Stimulated activated CD4-positive, alpha-beta T cell treated with anti-CD3 and anti-CD28 coated beads, Interleukin-2, amount 100 ng/mL, for 24 hours (primary cell): ENCODE measurements around the gene UBE2I.
A peak's percentile ranks its signal among the peaks of the same experiment; 100 is the strongest.
"Not testable (repeated sequence)": the region's sequence is repeated elsewhere in the genome, so short reads cannot be mapped to it uniquely, and the experiment has no call there.

Experiments used
- DNase-seq, 2 donors: peaks; one replicate each; pipeline ENCODE4 v3.0.0-alpha.2; 2020

The UBE2I gene

DNA sequence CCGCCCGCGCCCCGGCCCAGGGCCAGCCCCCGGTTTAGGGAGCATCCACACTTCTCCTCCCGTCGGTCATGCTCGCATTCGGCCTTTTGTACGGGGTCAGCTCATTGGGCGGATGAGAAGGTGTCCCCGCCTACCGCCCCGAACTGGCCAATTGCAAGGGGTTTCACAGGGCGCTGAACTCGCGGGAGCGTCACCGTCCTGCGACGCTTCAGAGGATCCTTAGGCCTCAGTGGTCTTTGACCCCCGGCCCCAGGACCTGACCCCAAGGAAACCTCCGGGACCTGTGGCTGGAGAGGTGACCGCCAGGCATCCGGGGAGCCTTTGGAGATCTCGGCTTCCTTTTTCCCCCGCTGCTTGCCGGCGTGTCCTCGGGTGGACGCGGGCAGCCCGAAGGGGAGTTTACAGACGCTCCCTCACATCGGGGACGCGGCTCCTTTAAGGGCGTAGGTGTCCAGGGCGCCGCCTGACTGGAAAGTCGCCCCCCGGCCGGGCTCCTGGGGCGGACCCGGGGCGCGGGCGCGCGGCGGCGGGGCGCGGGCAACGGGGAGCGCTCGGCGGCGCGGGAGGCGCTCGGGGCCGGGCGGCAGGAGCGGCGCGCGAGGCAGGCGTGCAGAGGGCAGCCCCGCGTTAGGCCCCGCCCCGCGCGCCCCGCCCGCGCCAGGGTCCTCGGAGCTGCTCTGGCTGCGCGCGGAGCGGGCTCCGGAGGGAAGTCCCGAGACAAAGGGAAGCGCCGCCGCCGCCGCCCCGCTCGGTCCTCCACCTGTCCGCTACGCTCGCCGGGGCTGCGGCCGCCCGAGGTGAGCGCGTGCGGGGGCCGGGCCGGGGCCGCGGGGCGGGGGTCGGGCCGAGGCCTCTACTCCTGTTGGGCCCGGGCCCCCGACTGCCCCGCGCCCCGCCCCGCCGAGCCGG lies at the start of gene UBE2I:
Gene UBE2I, plus strand, starts transcription at position 660 of the 909 bp plus-strand sequence. CDS start 4,395 bp downstream, outside the sequence.
- DNase-seq: peak; percentile 97 to 98

GRCh38 chr16:1259760-1260068 lies 49.7 kb upstream of the UBE2I start:
- DNase-seq: no peak

DNA sequence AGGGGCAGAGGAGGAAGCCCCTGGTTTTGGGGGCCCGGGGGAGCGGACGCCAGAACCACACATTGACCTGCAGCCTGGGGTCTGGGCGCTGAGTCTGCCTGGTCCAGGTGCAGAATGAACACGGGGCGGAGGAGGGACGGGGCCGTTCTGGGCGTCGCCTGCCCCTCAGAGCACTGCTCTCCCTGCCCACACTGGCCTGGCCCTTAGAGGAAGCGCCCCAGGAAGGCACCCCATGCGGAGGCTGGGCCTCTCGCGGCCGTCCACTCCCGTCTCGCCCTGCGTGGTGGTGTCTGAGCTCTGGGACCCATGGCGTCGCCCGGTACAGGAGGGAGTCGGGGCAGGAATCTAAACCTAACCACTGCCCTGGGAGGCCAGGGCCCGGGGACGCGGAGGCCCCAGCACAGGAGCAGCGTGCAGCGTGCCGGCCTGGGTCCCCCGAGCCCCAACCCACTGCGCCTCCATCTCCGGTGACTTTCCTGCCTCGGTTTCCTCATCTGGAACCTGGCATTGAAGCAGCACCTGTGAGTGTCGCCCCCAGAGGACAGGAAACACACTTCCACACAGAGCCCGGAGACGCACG lies 49.2 kb upstream of the UBE2I start:
- no peak for DNase-seq

DNA sequence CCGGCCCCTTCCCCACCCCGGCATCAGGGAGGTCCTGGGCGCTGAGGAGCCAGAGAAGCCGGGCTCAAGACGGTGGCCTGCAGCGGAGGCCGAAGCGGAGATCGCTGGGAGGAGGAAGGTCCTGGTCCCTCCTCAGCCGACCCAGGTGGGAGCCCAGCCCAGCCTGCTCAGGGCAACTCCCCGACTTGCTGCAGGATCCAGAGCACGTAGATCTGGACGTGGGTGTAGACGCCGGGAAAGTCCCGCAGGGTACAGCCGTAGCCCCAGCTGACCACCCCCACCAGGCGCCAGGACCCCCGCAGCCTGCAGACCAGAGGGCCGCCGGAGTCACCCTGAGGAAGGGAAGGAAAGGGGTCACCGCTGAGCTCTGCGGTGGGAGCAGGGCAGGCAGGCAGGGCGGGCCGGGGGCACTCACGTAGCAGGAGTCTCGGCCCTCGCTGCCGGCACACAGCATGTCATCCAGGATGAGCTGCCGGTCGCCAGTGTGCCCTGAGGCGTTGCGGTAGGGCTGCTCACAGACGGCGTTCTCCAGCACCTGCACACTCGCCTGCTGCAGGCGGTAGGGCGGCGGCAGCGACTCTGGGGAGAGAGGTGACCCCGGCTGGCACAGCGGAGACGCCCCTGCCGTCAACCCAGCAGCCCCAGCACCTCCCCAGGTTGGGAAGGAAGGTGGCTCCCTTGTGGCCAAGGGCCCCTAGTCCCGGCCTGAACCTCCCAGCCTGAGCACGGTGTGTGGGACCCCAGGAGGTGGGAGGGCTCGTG lies 48.1 kb upstream of the UBE2I start:
- no peak for DNase-seq

DNA sequence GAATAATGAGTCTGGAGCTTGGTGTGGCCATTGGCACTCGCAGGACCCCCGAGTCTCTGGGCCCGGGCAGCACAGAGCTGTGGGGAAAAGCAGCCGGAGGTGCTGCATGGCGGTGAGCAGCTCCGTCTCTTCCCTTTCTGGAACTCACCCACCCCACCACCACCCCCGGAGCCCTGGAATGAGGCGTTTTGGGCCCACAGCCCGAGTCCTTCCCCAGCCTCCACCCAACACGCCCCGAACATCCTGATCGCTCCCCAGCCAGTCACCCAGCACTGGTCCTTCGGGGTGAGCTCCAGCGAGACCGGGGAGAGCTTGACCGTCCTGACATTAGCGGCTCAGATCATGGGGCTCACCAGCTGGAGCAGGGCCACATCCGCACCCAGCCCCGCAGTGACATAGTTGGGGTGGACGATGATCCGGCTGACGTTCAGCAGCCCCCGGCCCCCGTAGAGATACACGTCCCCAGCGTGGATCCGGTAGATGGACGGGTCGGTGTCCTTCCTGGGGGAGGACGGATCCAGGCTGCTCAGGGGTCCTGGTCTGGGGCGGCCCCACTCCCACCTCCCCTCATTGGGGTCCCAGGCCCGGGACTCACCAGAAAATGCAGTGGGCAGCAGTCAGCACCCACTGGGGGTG lies 47.1 kb upstream of the UBE2I start:
- DNase-seq: no peak

DNA sequence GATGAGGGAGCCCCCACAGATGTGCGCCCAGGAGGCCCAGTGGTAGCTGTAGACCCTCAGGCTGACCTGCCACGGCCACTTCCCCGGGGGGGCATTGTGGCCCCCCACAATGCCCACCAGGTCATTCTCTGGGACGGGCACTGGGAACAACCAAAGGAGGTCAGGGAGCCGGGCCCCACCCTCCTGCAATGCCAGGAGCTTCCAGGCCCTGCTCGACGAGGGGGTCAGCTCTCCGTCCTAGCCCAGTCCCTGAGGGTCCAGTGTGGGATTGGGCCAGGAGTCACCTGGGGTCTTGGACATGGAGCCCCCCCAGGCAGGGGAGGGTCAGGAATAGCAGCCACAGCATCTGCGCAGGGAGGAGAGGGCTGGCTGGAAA lies 46.6 kb upstream of the UBE2I start:
- no peak for DNase-seq

DNA sequence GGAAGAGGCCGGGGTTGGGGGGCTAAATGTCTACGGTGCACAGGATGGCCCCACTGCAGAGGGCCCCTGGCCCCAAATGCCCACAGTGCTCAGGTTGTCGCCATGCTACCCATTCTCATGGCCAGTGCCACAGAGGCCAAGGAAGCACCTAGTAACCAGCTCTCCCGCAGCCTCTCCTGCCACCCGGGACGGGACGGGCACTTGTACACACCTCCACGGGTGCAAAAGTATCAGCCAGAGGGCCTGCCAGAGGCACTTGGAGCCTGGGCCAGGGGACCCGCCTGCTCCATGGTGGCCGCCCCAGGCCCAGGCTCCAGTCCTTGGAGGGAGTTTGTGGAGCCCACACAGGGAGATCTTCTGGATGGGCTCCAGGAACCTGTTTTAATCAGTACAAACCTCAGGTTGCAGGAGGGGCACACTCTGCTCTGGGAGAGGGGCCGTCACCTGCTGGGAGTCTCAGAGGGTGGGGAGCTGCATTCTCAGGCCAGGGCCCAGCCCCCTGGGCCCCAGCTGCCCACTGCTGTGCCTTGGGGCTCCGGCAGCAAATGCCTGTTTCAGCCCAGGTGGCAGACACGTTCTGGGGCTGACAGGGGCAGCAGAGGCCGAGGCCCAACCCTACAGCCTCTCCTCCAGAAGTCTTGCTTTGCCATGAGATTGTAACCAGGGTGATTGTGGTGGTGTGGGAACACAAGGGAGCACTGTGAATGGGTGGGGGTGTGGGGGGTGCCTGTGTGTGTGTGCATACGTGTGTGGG lies 45.7 kb upstream of the UBE2I start:
- DNase-seq: no peak

DNA sequence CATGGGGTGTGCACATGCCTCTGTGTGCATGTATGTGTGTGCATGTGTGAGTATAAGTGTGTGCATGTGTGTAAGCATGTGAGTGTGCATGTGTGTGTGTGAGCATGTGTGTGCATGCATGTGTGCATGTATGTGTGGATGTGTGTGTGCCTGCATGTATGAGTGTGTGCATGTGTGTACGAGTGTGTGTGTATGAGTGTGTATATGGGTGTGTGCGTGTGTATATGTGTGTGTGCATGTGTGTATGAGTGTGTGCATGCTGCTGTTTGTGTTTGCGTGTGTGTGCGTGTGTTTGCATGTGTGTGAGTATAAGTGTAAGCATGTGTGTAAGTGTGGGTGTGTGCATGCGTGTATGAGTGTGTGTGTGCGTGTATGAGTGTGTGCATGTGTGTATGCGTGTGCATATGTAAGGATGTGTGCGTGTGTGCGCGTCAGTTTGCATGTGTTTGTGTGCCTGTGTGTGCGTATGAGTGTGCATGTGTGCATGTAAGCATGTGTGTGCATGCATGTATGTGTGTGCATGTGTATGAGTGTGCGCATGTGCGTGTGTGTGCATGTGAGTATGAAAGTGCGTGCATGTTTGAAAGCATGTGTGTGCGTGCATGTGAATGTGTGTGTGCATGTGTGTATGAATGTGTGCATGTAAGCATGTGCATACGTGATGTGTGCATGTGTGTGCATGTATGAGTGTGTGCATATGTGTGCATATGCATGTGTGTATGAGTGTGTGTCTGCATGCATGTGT lies 44.9 kb upstream of the UBE2I start:
- no peak for DNase-seq

DNA sequence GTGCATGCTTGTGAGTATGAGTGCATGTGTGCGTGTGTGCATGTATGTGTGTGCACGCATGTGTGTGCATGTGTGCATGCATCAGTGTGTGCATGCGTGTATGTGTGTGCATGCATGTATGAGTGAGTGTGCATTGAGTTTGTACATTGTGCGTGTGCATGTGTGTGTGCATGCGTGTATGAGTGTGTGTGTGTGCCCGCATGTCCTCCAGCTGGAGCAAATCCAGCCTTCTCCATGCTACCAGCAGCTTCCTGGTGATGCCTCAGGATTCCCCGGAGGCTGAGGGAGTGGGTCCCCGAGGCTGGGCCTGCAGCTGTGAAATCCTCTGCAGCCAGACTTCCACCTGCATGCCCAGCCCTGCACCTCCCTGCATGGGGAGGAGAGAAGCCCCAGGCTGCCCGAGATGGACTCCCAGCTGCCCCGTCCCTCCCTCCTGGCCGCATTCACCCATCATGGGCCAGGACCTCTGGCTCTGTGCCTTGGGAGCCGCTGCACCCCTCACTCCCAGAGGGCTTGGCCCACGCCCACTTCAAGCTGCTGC lies 44.3 kb upstream of the UBE2I start:
- DNase-seq: no peak

DNA sequence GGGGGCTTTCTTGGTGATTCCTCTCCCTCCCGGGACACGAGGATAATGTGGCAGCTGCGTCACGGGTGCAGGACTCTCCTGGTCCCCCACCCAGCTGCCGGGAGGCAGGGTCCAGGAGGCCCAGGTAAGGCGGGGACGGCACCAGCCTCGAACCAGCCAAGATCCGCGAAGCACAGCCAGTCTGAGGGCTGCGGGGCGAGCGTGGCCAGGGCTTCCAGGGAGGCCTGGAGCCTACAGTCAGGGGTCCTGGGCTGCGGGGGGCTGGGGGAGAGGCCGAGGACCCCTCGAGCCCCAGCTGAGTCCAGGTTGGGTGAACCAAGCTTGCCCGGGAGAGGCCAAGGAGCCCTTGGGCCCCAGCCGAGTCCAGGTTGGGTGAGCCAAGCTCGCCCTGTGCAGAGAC lies 43.6 kb upstream of the UBE2I start:
- no peak for DNase-seq

DNA sequence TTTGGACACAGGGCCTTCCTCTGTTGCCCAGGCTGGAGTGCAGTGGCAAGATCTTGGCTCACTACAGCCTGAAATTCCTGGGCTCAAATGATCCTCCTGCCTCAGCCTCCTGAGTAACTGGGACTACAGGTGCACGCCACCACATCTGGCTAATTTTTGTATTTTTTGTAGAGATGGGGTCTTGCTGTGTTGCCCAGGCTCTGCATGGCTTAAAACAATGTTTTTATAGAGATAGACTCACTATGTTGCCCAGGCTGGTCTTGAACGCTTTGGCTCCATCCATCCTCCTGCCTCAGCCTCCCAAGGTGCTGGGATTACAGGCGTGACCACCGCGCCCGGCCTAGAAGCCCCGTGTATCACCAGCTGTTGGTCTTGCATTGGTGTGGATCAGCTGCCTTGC lies 40.0 kb upstream of the UBE2I start:
- DNase-seq: not testable (repeated sequence)

GRCh38 chr16:1271380-1271723 lies 38.1 kb upstream of the UBE2I start:
- DNase-seq: no peak

DNA sequence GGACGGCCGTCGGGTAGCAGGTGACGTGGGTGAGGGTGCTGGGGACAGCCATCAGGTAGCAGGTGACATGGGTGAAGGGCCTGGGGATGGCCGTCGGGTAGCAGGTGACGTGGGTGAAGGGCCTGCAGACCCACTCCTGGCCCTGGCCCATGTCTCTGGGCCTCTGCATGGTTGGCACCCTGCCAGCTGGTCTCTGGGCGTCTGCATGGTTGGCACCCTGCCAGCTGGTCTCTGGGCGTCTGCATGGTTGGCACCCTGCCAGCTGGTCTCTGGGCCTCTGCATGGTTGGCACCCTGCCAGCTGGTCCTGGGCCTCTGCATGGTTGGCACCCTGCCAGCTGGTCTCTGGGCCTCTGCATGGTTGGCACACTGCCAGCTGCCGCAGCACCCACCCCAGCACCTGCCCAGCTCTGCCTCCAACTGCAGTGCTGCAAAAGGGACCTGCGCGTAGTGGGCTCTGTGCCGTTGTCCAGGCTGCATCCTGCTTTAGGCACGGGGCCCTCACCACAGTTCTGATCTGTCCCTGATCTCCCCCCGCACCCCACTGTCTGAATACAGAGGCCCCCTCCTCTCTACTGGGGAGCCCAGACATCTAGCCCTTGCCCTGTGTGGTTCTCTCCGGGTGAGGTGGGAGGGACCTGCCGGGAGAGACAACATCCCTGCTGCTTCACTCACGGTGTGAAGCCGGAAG lies 37.6 kb upstream of the UBE2I start:
- not testable (repeated sequence) for DNase-seq

- no peak for DNase-seq
Measured at GRCh38 chr16:1272453-1273198, 36.8 kb upstream of the UBE2I start.

DNA sequence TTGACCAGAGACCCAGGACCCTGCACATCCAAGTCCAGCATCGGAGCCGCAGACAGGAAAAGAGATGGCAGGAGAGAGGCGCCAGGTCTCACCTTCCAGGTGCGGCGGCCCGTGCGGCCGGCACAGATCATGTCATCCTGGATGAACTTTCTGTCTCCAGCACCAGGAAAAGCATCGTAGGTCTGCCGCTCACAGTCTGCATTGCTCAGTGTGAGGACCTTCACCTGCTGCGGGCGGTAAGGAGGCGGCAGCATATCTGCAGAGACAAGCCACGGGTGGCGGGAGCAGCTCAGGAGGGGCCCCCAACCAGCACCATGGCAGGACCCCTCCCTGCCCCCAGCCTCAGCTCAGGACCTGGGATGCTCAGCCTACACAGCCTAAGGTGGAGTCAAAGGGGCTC lies 35.6 kb upstream of the UBE2I start:
- no peak for DNase-seq

- no peak for DNase-seq
Measured at GRCh38 chr16:1274767-1275166, 34.7 kb upstream of the UBE2I start.

DNA sequence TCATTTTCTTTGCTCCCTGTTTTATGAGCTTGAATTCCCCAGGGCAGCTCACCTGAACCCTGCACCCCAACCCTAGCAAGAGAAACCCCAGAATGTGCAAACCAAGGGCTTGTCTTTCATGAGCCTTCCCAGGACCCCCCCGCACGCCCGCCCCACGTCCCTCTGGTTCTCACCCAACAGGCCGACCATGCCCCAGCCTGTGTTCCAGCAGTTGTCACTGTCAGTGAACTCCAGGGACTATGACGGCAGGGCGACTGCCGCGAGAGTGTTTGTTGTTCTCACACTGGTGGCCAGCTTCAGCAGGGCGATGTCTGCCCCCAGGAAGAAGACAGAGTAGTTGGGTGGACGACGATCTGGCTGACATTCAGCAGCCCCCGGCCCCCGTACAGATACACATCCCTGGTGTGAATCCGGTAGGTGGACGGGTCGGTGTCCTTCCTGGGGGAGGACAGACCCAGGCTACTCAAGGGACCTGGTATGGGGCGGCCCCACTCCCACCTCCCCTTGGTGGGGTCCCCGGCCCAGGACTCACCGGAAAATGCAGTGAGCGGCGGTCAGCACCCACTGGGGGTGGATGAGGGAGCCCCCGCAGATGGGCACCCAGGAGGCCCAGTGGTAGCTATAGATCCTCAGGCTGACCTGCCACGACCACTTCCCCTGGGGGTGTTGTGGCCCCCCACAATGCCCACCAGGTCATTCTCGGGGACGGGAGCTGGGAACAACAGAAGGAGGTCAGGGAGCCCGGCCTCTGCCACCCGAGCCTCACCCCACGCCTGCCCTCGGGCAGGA lies 33.5 kb upstream of the UBE2I start:
- no peak for DNase-seq

DNA sequence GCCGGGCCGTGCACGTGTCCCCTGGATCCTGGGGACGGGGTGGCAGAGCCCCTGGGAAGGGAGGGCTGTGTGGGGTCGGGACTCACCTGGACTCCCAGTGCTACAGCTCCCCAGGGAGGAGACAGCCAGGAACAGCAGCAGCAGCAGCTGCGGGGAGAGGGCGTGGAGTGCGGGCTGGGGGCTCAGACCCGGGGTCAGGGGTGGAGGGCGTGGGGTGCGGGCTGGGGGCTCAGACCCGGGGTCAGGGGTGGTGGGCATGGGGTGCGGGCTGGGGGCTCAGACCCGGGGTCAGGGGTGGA lies 32.9 kb upstream of the UBE2I start:
- no peak for DNase-seq

GRCh38 chr16:1277151-1277598 lies 32.3 kb upstream of the UBE2I start:
- DNase-seq: no peak
